Muscle of leg (tissue), 11 donors: ENCODE data around the gene UROC1. TPM values are rescaled to one million over a fixed set of nuclear protein-coding genes. Genes with fewer than 3 reads are reported as not detected.
A peak's percentile ranks its signal among the peaks of the same experiment; 100 is the strongest.

Source experiments
- DNase-seq: peaks from one replicate; pipeline ENCODE4 v3.0.0; 2013
- H3K27ac ChIP-seq: one replicate; pipeline ENCODE4 v1.5.1; 2013; ENCODE audit warnings: mild to moderate bottlenecking, low read length, control low read depth
- H3K27me3 ChIP-seq: one replicate; pipeline ENCODE4 v1.6.1; 2013; ENCODE audit warnings: low read length; ENCODE audit not compliant: control insufficient read depth, insufficient read depth
- H3K36me3 ChIP-seq: one replicate; pipeline ENCODE4 v1.6.1; 2013; ENCODE audit warnings: low read length; ENCODE audit not compliant: control insufficient read depth, insufficient read depth
- H3K4me1 ChIP-seq: one replicate; pipeline ENCODE4 v1.6.1; 2013; ENCODE audit warnings: low read length; ENCODE audit not compliant: control insufficient read depth, insufficient read depth
- H3K4me3 ChIP-seq: one replicate; pipeline ENCODE4 v1.5.1; 2013; ENCODE audit warnings: low read length, control low read depth
- H3K9me3 ChIP-seq: replicated peaks from 2 replicates; pipeline ENCODE4 v1.6.1; 2013; ENCODE audit warnings: low read depth, low read length; ENCODE audit not compliant: control insufficient read depth
- WGBS: methylation state at CpG from one replicate; pipeline ENCODE4 v1.1.5; 2013; ENCODE audit warnings: missing lambda C conversion rate; ENCODE audit not compliant: insufficient coverage; 5-methylcytosine and 5-hydroxymethylcytosine counted together
- polyA plus RNA-seq, 8 donors: library from polyadenylated mRNA; unstranded; fragments of 120-200 nt; gene quantifications; one replicate each; pipeline versions ENCODE4 v1.2.1 to v1.2.3, GENCODE V29; 2013; ENCODE audit warnings: inconsistent platforms in 1 of 8, low replicate concordance in 1 of 8; ENCODE audit not compliant: insufficient read length in 8 of 8, insufficient read depth in 1 of 8
- total RNA-seq: library from RNA; stranded (reverse); fragments of 120-200 nt; gene quantifications from one replicate; pipeline ENCODE4 v1.2.4, GENCODE V29; 2013

UROC1 gene
- total and polyA plus RNA-seq, 9 donors: 0.04 to 0.15 (median 0.09) TPM; not detected in 3

DNA sequence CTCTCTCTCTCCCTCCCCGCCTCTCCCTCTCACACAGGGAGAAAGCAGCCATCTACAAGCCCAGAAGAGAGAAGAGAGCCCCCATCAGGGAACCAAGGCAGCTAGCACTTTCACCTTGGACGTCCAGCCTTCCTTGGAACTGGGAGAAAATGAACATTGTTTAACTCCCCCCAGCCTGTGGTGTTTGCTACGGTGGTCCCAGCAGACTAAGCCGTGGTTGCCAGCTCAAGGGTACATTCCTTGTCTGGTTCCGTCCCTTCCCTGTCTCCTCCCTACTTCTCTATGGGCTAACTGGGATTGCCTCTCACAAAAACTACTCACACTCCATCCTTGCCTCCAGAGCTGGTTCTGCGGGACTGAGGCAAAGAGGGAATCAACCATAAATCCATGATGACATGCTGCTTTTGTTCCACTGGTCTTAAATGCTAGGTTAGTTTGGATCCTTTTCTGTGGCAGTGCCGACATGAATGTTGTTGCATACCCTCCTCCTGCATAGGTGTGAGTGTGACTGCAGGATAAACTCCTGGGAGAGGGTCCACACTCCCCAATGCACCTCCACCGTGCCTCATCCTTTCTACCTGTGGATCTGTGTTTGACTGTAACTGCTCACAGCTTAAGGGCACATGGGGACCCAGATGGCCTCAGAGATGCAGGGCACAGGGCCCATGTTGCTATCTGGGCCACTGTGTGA, 29.1 kb upstream of the UROC1 start:
- Histone ChIP-seq H3K27me3 (peaks cover 25% of the 10 kb centered on the region), H3K36me3 (no peaks in the 10 kb centered on the region), H3K4me1 (peaks cover 30% of the 10 kb centered on the region), H3K9me3 (no peaks in the 10 kb centered on the region), H3K4me3 (no peak overlapping the region), H3K27ac (no peak overlapping the region)
- 76% methylated on average over 5 of the region's 8 CpGs for whole genome bisulfite sequencing
- no peak for DNase-seq

DNA sequence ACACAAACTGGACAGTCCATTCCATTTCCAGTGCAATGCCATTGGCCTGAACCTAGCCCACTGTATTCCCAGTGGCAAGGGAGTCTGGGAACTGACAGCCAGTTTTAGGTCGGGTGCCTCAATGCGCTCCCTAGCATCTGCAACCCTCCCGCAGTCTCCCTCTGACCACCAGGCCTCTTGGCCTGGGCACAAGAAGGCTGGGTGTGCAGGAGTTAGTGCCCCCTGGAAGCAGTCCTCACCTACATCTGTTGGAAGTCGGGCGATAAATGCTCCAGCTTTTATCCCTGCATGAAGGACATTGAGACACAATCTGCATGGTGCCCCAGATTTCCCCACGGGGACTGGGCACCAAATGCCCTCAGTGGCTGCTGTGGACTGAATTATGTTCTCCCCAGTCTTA, 28.4 kb upstream of the UROC1 start:
- Histone ChIP-seq H3K36me3 (no peaks in the 10 kb centered on the region), H3K4me1 (peaks cover 28% of the 10 kb centered on the region), H3K9me3 (no peaks in the 10 kb centered on the region), H3K27me3 (peaks cover 31% of the 10 kb centered on the region), H3K4me3 (no peak overlapping the region), H3K27ac (no peak overlapping the region)
- no peak for DNase-seq
- WGBS: 92% methylated on average over 5 of the region's 6 CpGs

DNA sequence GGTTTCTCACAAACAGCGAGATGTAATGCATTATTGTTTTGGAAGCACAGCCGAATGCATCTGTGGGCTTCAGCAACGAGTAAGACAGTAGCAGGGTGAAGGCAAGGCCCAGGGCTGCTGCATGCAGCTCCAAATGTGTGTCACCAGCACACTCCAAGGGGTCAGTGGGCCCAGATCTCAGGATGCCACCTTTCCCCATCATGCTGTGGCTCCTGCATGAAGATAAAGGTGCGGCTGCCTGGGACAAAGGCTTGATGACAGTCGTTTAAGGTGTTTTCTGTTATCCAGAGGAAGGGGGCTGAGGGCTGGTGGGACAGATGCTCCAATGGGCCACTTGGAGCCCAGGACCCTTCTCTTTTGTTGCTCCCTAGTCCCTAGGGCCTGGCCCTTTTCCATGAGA, 28.0 kb upstream of the UROC1 start:
- 52% methylated on average over 5 of the region's 5 CpGs for WGBS
- no peak overlapping the region for H3K27ac ChIP-seq

DNA sequence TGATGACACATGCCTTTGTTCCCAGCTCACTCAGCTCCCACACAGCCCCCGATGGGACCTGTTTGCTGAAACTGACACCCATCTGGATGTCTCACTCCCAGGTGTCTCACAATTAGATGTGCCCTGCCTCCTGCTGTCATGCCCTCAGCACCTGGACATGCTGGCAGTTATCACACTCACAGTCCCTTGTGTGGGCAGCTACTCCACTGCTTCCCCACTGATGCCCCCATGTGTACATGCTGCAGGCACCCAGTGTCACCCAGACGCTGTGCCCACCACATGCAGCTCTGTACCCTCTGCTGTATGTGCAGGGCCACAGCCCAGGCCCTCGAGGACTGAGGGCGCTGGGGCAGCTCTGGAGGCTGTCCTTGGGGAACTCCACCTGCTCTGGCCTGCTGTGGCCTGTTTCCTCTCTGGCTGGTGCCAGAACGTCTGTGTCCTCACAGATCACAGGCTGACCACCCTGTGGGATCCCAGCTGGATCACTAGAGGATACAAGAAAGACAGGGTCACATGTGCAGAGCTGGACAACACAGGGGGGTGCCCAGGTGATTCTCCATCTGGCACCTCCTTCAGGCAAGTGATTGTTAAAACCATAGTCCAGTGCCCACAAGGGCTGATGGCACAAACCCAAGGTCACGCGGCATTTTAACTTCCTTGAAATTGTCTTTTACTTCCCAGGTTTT, 27.2 kb upstream of the UROC1 start:
- Histone ChIP-seq H3K9me3 (no peaks in the 10 kb centered on the region), H3K4me1 (peaks cover 28% of the 10 kb centered on the region), H3K27ac (no peak overlapping the region), H3K4me3 (no peak overlapping the region), H3K27me3 (peaks cover 38% of the 10 kb centered on the region), H3K36me3 (no peaks in the 10 kb centered on the region)
- 73% methylated on average over 5 of the region's 7 CpGs for WGBS
- no peak for DNase-seq

More for the DNA sequence above, 28.0 kb upstream of the UROC1 start:
- Histone ChIP-seq H3K27me3 (peaks cover 36% of the 10 kb centered on the region), H3K9me3 (no peaks in the 10 kb centered on the region), H3K4me3 (no peak overlapping the region), H3K4me1 (peaks cover 28% of the 10 kb centered on the region), H3K36me3 (no peaks in the 10 kb centered on the region)
- no peak for DNase-seq

DNA sequence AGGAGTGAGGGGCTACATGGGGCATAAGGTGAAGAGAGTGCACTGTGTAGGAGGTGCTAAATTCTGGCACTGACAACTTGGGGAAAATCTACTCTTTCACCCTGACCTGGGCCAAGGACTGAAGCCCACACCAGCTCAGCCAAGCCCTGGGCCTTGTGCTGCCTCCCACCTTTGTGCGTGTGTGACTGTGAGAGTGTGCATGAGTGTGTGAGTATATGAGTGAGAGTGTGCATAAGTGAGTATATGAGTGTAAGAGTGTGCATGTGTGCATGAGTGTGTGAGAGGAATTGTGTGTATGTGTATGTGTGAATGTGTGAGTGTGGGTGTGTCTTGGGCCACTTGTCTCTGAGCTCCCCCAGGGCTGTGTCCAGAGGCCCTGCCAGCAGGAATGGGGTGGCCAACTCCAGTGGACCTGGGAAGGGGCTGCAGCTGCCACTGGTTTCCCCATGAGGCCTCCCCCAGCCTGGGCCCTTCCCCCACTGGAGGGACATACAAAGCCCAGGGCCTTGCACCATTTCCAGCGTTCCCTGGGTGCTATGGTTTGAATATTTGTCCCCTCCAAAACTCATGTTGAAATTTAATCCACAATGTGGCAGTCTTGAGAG, 26.0 kb upstream of the UROC1 start:
- WGBS: 100% methylated on average over 1 of the region's 2 CpGs
- no peaks in the 10 kb centered on the region for H3K36me3 ChIP-seq
- peaks cover 32% of the 10 kb centered on the region for H3K4me1 ChIP-seq
- no peak overlapping the region for H3K4me3 ChIP-seq
- H3K27me3 ChIP-seq: peaks cover 36% of the 10 kb centered on the region
- no peaks in the 10 kb centered on the region for H3K9me3 ChIP-seq
- H3K27ac ChIP-seq: no peak overlapping the region
- DNase-seq: no peak

DNA sequence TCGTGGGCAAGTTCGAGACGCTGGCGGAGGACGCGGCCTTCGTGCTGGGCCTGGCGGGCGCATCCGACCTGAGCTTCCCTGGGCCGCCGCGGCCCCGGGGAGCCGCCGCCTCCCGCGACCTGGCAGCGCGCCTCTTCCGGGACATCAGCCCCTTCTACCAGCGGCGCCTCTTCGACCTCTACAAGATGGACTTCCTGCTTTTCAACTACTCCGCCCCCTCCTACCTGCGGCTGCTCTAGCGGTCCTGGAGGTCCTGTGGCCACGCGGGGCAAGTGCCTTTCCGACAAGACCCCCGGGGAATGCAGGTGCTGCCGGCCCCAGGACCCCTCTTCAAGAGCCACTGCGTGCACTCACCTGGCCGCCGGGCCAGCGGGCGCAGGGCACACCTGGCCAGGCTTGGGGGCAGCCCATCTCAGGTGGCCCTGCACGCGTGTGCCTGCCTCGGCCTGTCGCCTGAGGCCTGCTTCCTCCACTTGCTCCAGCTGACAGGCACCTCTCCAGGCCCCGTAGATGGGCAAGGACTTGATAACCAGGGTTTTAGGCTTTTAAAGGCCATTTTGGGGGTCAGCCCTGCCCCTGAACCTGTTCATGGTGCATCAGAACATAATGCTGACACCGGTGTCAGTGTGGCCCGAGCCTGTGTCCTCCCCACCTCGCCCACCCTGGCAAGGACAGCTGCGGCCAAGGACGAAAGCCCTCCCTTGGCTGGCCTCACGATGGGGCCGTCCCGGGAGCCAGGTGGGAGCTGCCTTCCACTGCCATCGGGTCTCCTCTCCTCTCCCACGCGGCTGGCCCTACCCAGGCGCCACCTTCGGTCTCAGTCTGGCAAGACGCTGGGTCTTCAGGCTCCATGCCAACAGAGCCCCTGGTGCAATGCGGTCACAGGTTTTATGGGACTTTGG, 25.0 kb upstream of the UROC1 start:
- no peaks in the 10 kb centered on the region for H3K9me3 ChIP-seq
- no peak overlapping the region for H3K27ac ChIP-seq
- H3K4me3 ChIP-seq: no peak overlapping the region
- no peaks in the 10 kb centered on the region for H3K36me3 ChIP-seq
- peaks cover 37% of the 10 kb centered on the region for H3K4me1 ChIP-seq
- no peak for DNase-seq
- H3K27me3 ChIP-seq: peaks cover 33% of the 10 kb centered on the region
- 70% methylated on average over 52 of the region's 57 CpGs for WGBS

DNA sequence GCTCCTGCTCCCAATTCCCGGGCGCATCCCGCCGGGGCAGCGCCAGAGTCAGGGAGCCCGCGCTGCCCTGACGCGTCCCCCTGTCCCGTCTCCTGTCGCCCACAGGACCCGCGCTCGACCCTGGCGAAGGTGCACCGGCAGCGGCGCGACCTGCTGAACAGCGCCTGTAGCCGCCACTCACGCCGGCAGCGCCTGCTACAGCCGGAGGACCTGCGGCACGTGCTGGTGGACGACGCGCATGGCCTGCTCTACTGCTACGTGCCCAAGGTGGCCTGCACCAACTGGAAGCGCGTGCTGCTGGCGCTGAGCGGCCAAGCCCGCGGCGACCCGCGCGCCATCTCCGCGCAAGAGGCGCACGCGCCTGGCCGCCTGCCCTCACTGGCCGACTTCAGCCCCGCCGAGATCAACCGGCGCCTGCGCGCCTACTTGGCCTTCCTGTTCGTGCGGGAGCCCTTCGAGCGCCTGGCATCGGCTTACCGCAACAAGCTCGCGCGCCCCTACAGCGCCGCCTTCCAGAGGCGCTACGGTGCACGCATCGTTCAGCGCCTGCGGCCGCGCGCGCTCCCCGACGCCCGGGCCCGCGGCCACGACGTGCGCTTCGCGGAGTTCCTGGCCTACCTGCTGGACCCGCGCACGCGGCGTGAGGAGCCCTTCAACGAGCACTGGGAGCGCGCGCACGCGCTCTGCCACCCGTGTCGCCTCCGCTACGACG, 24.2 kb upstream of the UROC1 start:
- Histone ChIP-seq H3K4me1 (peaks cover 37% of the 10 kb centered on the region), H3K4me3 (no peak overlapping the region), H3K36me3 (no peaks in the 10 kb centered on the region), H3K27ac (no peak overlapping the region), H3K27me3 (peaks cover 33% of the 10 kb centered on the region), H3K9me3 (no peaks in the 10 kb centered on the region)
- no peak for DNase-seq
- 25% methylated on average over 96 of the region's 101 CpGs for WGBS

DNA sequence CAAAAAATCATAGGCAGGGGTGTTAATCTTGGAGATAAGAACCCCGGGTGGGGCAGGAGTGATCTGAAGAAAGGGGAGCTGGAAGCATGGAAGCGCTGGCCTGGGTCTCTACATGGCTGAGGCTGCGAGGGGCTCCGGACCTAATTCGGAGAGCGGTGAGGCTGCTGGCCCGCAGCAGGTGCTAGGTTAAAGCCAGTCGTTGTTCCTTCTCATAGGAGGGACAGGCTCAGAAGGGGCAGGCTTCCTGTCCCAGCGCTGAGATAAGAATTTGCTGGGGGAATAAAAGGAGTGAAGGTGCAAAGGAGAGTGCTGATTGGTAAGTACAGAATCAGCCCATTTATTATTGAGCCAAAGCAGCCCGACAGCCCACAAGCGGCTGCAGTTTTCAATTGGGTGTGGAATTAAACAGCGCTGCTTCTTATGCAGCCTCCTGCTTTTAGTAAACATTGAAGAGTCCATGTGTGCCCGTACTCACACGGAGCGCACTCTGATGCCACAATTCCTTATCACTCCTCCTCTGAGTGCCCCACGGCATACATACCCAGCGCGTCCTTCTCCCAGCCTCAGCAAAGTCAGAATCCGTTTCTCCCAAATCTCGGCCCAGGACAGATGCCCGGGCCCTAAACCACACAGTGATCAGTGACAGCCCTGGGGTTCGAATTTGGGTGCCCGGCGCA, 23.5 kb upstream of the UROC1 start:
- WGBS: 77% methylated on average over 24 of the region's 24 CpGs
- no peaks in the 10 kb centered on the region for H3K9me3 ChIP-seq
- DNase-seq: no peak
- peaks cover 37% of the 10 kb centered on the region for H3K4me1 ChIP-seq
- H3K27ac ChIP-seq: no peak overlapping the region
- H3K36me3 ChIP-seq: no peaks in the 10 kb centered on the region
- H3K27me3 ChIP-seq: peaks cover 35% of the 10 kb centered on the region
- H3K4me3 ChIP-seq: no peak overlapping the region

DNA sequence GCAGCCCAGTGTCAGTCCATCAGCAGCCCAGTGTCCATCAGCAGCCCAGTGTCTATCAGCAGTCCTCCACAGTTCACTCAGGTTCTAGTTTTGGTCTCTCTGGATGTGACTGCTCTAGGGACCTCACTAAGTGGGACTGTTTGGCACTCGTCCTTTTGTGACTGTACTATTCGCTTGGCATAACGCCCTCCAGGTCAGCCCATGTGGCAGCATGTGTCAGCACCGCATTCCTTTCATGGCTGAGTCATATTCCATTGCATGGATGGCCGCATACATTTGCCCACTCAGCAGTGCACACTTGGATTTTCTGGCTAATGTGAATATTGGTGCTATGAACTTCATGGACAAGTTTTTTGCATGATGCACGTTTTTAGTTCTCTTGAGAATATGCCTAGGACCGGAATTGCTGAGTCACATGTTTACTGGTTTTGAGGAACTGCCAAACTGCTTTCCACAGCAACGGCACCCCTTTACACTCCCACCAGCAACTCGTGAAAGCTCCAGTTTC, 22.8 kb upstream of the UROC1 start:
- DNase-seq: peak; percentile 77
- Histone ChIP-seq H3K27ac (no peak overlapping the region), H3K36me3 (no peaks in the 10 kb centered on the region), H3K9me3 (no peaks in the 10 kb centered on the region), H3K27me3 (peaks cover 41% of the 10 kb centered on the region), H3K4me1 (peaks cover 37% of the 10 kb centered on the region), H3K4me3 (no peak overlapping the region)
- WGBS: 20% methylated on average over 4 of the region's 9 CpGs
